ENCODE measurements around the gene CDH20. TPM values are rescaled to one million over a fixed set of nuclear protein-coding genes. Genes with fewer than 3 reads are reported as not detected.

The CDH20 gene
- total and polyA plus RNA-seq, 5 donors from 2014 or later, result 0.06 to 0.25 TPM; not detected in 3

- Mint-ChIP-seq H3K4me3 (no peak overlapping the region), H3K27me3 (no peaks in the 10 kb centered on the region), H3K27ac (no peak overlapping the region), H3K4me1 (no peaks in the 10 kb centered on the region), H3K9me3 (peaks cover 0 to 3% (median 0%) of the 10 kb centered on the region in 7 donors), H3K36me3 (no peaks in the 10 kb centered on the region)
- no peaks in the 10 kb centered on the region for H3K36me3 ChIP-seq (ENCODE audit: control insufficient read depth, insufficient read depth, low read length)
- no peaks in the 10 kb centered on the region for H3K27me3 ChIP-seq (ENCODE audit: control insufficient read depth, insufficient read depth, low read length)
- no peak overlapping the region for H3K27ac ChIP-seq (ENCODE audit: insufficient read depth, low read length, poor library complexity, severe bottlenecking)
- DNase-seq, result no peak
- H3K4me3 ChIP-seq (ENCODE audit: low read depth, low read length), result no peak overlapping the region
- no peaks in the 10 kb centered on the region for H3K4me1 ChIP-seq (ENCODE audit: control insufficient read depth, insufficient read depth, low read length, poor library complexity, severe bottlenecking)
- H3K9me3 ChIP-seq (ENCODE audit: control insufficient read depth in 2 of 2, low read length in 2 of 2), result no peaks in the 10 kb centered on the region
- ATAC-seq (ENCODE audit: low read depth in 2 of 2), result no peak
Observed at GRCh38 chr18:61371111-61371510, 37.9 kb downstream of the CDH20 start.

- no peaks in the 10 kb centered on the region for H3K4me1 ChIP-seq (ENCODE audit: control insufficient read depth, insufficient read depth, low read length, poor library complexity, severe bottlenecking)
- no peaks in the 10 kb centered on the region for H3K36me3 ChIP-seq (ENCODE audit: control insufficient read depth, insufficient read depth, low read length)
- no peak overlapping the region for H3K4me3 ChIP-seq (ENCODE audit: low read depth, low read length)
- Mint-ChIP-seq H3K9me3 (peaks cover 0 to 5% (median 3%) of the 10 kb centered on the region in 7 donors), H3K27me3 (no peaks in the 10 kb centered on the region), H3K27ac (no peak overlapping the region), H3K4me1 (no peaks in the 10 kb centered on the region), H3K36me3 (no peaks in the 10 kb centered on the region), H3K4me3 (no peak overlapping the region)
- H3K9me3 ChIP-seq (ENCODE audit: control insufficient read depth in 2 of 2, low read length in 2 of 2), result no peaks in the 10 kb centered on the region
- H3K27ac ChIP-seq (ENCODE audit: insufficient read depth, low read length, poor library complexity, severe bottlenecking), result no peak overlapping the region
- H3K27me3 ChIP-seq (ENCODE audit: control insufficient read depth, insufficient read depth, low read length), result no peaks in the 10 kb centered on the region
- no peak for DNase-seq
- no peak for ATAC-seq (ENCODE audit: low read depth in 2 of 2)
Observed at GRCh38 chr18:61379827-61380226, 46.6 kb downstream of the CDH20 start.

DNA sequence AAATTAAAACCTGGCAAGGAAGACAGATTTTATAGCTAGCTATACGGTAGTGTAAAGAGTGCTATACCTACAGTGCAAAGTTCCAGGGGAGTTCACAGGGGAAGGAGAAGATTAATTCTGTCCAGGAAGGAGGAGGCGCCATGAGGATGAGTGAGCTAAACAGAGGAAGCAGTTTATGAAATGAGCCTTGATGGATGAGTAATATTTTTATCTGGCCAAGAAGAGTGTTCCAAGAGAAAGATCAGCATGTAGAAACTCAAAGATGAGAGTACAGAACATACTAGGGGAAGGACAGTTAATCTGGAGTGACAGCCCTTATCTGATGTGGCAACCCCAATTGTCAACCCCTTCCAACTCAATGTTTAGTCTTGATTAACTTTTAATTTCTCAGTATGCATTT is 54.8 kb downstream of the CDH20 start:
- H3K9me3 Mint-ChIP-seq, result peaks cover 0 to 6% (median 0%) of the 10 kb centered on the region in 7 donors
- no peak overlapping the region for H3K27ac Mint-ChIP-seq
- no peak overlapping the region for H3K4me3 Mint-ChIP-seq
- Histone ChIP-seq H3K27ac (ENCODE audit: insufficient read depth, low read length, poor library complexity, severe bottlenecking) (no peak overlapping the region), H3K36me3 (ENCODE audit: control insufficient read depth, insufficient read depth, low read length) (no peaks in the 10 kb centered on the region), H3K4me3 (ENCODE audit: low read depth, low read length) (no peak overlapping the region), H3K4me1 (ENCODE audit: control insufficient read depth, insufficient read depth, low read length, poor library complexity, severe bottlenecking) (no peaks in the 10 kb centered on the region), H3K9me3 (ENCODE audit: control insufficient read depth in 2 of 2, low read length in 2 of 2) (no peaks in the 10 kb centered on the region), H3K27me3 (ENCODE audit: control insufficient read depth, insufficient read depth, low read length) (no peaks in the 10 kb centered on the region)
- H3K36me3 Mint-ChIP-seq, result no peaks in the 10 kb centered on the region
- no peak for ATAC-seq (ENCODE audit: low read depth in 2 of 2)
- H3K4me1 Mint-ChIP-seq, result no peaks in the 10 kb centered on the region
- peaks cover 5% of the 10 kb centered on the region for H3K27me3 Mint-ChIP-seq
- DNase-seq, result no peak

GRCh38 chr18:61394983-61395382 is 61.8 kb downstream of the CDH20 start:
- H3K27me3 ChIP-seq (ENCODE audit: control insufficient read depth, insufficient read depth, low read length), result no peaks in the 10 kb centered on the region
- H3K36me3 Mint-ChIP-seq, result no peaks in the 10 kb centered on the region
- no peak overlapping the region for H3K27ac ChIP-seq (ENCODE audit: insufficient read depth, low read length, poor library complexity, severe bottlenecking)
- no peak overlapping the region for H3K4me3 ChIP-seq (ENCODE audit: low read depth, low read length)
- no peaks in the 10 kb centered on the region for H3K4me1 ChIP-seq (ENCODE audit: control insufficient read depth, insufficient read depth, low read length, poor library complexity, severe bottlenecking)
- H3K4me3 Mint-ChIP-seq, result no peak overlapping the region
- DNase-seq (no peak), ATAC-seq (ENCODE audit: low read depth in 2 of 2) (no peak)
- H3K9me3 ChIP-seq (ENCODE audit: control insufficient read depth in 2 of 2, low read length in 2 of 2), result no peaks in the 10 kb centered on the region
- H3K4me1 Mint-ChIP-seq, result no peaks in the 10 kb centered on the region
- no peaks in the 10 kb centered on the region for H3K36me3 ChIP-seq (ENCODE audit: control insufficient read depth, insufficient read depth, low read length)
- peaks cover 0 to 6% (median 0%) of the 10 kb centered on the region in 7 donors for H3K9me3 Mint-ChIP-seq
- no peaks in the 10 kb centered on the region for H3K27me3 Mint-ChIP-seq
- H3K27ac Mint-ChIP-seq, result no peak overlapping the region

- H3K27ac ChIP-seq (ENCODE audit: insufficient read depth, low read length, poor library complexity, severe bottlenecking), result no peak overlapping the region
- no peak overlapping the region for H3K27ac Mint-ChIP-seq
- ATAC-seq (ENCODE audit: low read depth in 2 of 2) (no peak), DNase-seq (no peak)
- H3K27me3 Mint-ChIP-seq, result no peaks in the 10 kb centered on the region
- H3K4me1 Mint-ChIP-seq, result no peaks in the 10 kb centered on the region
- H3K9me3 ChIP-seq (ENCODE audit: control insufficient read depth in 2 of 2, low read length in 2 of 2), result no peaks in the 10 kb centered on the region
- no peak overlapping the region for H3K4me3 ChIP-seq (ENCODE audit: low read depth, low read length)
- H3K27me3 ChIP-seq (ENCODE audit: control insufficient read depth, insufficient read depth, low read length), result no peaks in the 10 kb centered on the region
- H3K36me3 Mint-ChIP-seq, result no peaks in the 10 kb centered on the region
- no peak overlapping the region for H3K4me3 Mint-ChIP-seq
- no peaks in the 10 kb centered on the region for H3K4me1 ChIP-seq (ENCODE audit: control insufficient read depth, insufficient read depth, low read length, poor library complexity, severe bottlenecking)
- peaks cover 0 to 6% (median 1%) of the 10 kb centered on the region in 7 donors for H3K9me3 Mint-ChIP-seq
- H3K36me3 ChIP-seq (ENCODE audit: control insufficient read depth, insufficient read depth, low read length), result no peaks in the 10 kb centered on the region
Observed at GRCh38 chr18:61397222-61397621, 64.0 kb downstream of the CDH20 start.

GRCh38 chr18:61398961-61399705 is 65.9 kb downstream of the CDH20 start:
- no peak for ATAC-seq (ENCODE audit: low read depth in 2 of 2)
- no peaks in the 10 kb centered on the region for H3K4me1 ChIP-seq (ENCODE audit: control insufficient read depth, insufficient read depth, low read length, poor library complexity, severe bottlenecking)
- Mint-ChIP-seq H3K27me3 (no peaks in the 10 kb centered on the region), H3K36me3 (no peaks in the 10 kb centered on the region), H3K4me1 (no peaks in the 10 kb centered on the region), H3K4me3 (no peak overlapping the region), H3K9me3 (peaks cover 0 to 11% (median 1%) of the 10 kb centered on the region in 7 donors), H3K27ac (no peak overlapping the region)
- no peak for DNase-seq
- no peaks in the 10 kb centered on the region for H3K27me3 ChIP-seq (ENCODE audit: control insufficient read depth, insufficient read depth, low read length)
- no peaks in the 10 kb centered on the region for H3K9me3 ChIP-seq (ENCODE audit: control insufficient read depth in 2 of 2, low read length in 2 of 2)
- no peak overlapping the region for H3K4me3 ChIP-seq (ENCODE audit: low read depth, low read length)
- H3K27ac ChIP-seq (ENCODE audit: insufficient read depth, low read length, poor library complexity, severe bottlenecking), result no peak overlapping the region
- no peaks in the 10 kb centered on the region for H3K36me3 ChIP-seq (ENCODE audit: control insufficient read depth, insufficient read depth, low read length)

DNA sequence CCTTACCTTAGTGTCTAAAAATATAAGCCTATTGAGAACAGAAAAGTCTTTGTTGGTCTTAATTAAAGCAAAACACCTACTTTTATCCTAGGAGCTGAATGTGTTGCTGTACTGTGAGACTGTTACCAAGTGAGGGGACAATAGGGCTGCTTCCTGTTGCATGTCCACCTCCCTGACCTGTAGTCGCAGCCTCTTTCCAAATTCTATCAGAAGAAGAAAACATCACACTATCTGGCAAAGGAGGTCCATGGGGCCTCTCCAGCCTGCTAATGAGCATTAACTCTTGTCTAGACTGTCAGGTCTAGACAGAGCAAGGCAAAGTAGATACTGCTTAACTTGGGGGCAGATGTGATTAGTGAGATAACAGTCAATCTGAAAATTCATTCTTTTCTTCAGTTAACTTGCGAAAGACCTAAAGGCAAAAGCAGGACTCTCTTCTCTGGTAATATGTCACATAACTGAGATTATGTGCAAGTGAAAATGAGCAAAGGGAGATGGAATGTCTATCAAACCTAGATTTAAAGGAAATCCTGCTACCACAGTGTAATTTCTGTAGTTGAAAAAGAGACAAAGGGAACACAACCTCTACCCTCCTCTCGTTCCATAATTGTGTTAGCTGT is 66.9 kb downstream of the CDH20 start:
- H3K9me3 Mint-ChIP-seq, result peaks cover 0 to 11% (median 0%) of the 10 kb centered on the region in 7 donors
- Histone ChIP-seq H3K9me3 (ENCODE audit: control insufficient read depth in 2 of 2, low read length in 2 of 2) (no peaks in the 10 kb centered on the region), H3K4me3 (ENCODE audit: low read depth, low read length) (no peak overlapping the region), H3K27me3 (ENCODE audit: control insufficient read depth, insufficient read depth, low read length) (no peaks in the 10 kb centered on the region), H3K4me1 (ENCODE audit: control insufficient read depth, insufficient read depth, low read length, poor library complexity, severe bottlenecking) (no peaks in the 10 kb centered on the region), H3K36me3 (ENCODE audit: control insufficient read depth, insufficient read depth, low read length) (no peaks in the 10 kb centered on the region), H3K27ac (ENCODE audit: insufficient read depth, low read length, poor library complexity, severe bottlenecking) (no peak overlapping the region)
- DNase-seq (no peak), ATAC-seq (ENCODE audit: low read depth in 2 of 2) (no peak)
- H3K4me1 Mint-ChIP-seq, result no peaks in the 10 kb centered on the region
- no peaks in the 10 kb centered on the region for H3K27me3 Mint-ChIP-seq
- H3K4me3 Mint-ChIP-seq, result no peak overlapping the region
- H3K36me3 Mint-ChIP-seq, result no peaks in the 10 kb centered on the region
- H3K27ac Mint-ChIP-seq, result no peak overlapping the region

DNA sequence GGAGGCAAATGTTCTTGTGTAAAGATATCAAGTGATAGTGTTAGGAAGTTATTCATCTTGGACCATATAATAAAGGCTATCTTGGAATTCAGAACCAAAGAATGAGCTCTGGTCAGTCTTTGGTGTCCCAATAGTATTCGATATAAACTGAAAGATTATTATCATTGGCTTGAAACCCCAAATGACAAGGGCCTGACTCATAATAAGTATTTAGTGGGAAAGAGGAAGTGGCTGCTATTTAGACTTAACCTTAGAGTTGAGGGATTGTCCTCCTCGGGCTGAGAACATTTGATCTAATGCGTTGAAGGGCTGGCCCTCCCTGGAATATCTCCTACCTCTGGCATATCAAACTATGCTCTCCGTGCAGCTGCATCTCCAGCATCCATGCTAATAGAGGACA is 67.5 kb downstream of the CDH20 start:
- Mint-ChIP-seq H3K27ac (no peak overlapping the region), H3K27me3 (no peaks in the 10 kb centered on the region), H3K4me1 (no peaks in the 10 kb centered on the region), H3K36me3 (no peaks in the 10 kb centered on the region), H3K9me3 (peaks cover 0 to 11% (median 0%) of the 10 kb centered on the region in 7 donors), H3K4me3 (no peak overlapping the region)
- ATAC-seq (ENCODE audit: low read depth in 2 of 2), result no peak
- no peaks in the 10 kb centered on the region for H3K36me3 ChIP-seq (ENCODE audit: control insufficient read depth, insufficient read depth, low read length)
- no peak for DNase-seq
- H3K27me3 ChIP-seq (ENCODE audit: control insufficient read depth, insufficient read depth, low read length), result no peaks in the 10 kb centered on the region
- H3K9me3 ChIP-seq (ENCODE audit: control insufficient read depth in 2 of 2, low read length in 2 of 2), result no peaks in the 10 kb centered on the region
- H3K4me3 ChIP-seq (ENCODE audit: low read depth, low read length), result no peak overlapping the region
- no peak overlapping the region for H3K27ac ChIP-seq (ENCODE audit: insufficient read depth, low read length, poor library complexity, severe bottlenecking)
- no peaks in the 10 kb centered on the region for H3K4me1 ChIP-seq (ENCODE audit: control insufficient read depth, insufficient read depth, low read length, poor library complexity, severe bottlenecking)
